HepG2 (cell line): Measurements from ENCODE around the gene KRT17. TPM values are rescaled to one million over a fixed set of nuclear protein-coding genes. Genes with fewer than 3 reads are reported as not detected.
"Not testable (repeated sequence)": the region's sequence is repeated elsewhere in the genome, so short reads cannot be mapped to it uniquely, and the experiment has no call there.

Experiments used
- ATAC-seq: fragments of 200-7000 bp; cut with Tn5 transposase; 3 replicates; pipeline ENCODE4 v1.9.1; 2020; ENCODE audit warnings: mild to moderate bottlenecking, moderate library complexity
- BruUV-seq: library from RNA; stranded (reverse); fragments of 400-500 nt; replicated peaks from 2 replicates; lab custom pipeline; 2021; lab: Mats Ljungman, UMichigan
- CTCF ChIA-PET: fragments of 300-600 bp; formaldehyde crosslinking; extraction: SDS; loops from one replicate; lab custom pipeline; 2021; ENCODE audit warnings: low total read pairs, inconsistent platforms, low intra/inter-chr PET ratio; lab: Yijun Ruan, JAX
- POLR2A ChIA-PET: fragments of 350-600 bp; sonication (Branson Sonifier 250); formaldehyde crosslinking; loops from one replicate; lab custom pipeline; 2020; ENCODE audit warnings: antibody characterized with exemption, inconsistent platforms; lab: Yijun Ruan, JAX
- DNase-seq: peaks from one replicate; pipeline ENCODE4 v3.0.0-alpha.2; 2015; ENCODE audit warnings: low spot score
- FAIRE-seq: peaks from 3 replicates; lab custom pipeline; 2011; peaks lifted over from hg19 to GRCh38; lab: Jason Lieb, UNC
- H2AFZ ChIP-seq: one replicate; pipeline ENCODE4 v1.6.1; 2011; ENCODE audit warnings: low read length, inconsistent platforms
- H3K27ac ChIP-seq: fragments of 300-600 bp; 3 replicates; pipeline ENCODE4 v1.8.0; 2011; ENCODE audit warnings: mixed run types, mild to moderate bottlenecking, mixed read lengths, low read length, inconsistent platforms; ENCODE audit not compliant: insufficient read depth; ENCODE audit errors: extremely low read length
- H3K27me3 ChIP-seq, 2 experiments: fragments of 200-600 bp in 1 of 2; 2 replicates in 1 of 2; 3 replicates in 1 of 2; pipeline versions ENCODE4 v1.6.0 to v1.8.0; 2011; ENCODE audit warnings: low read length in 2 of 2, mild to moderate bottlenecking in 2 of 2, moderate library complexity in 2 of 2, inconsistent platforms in 1 of 2; ENCODE audit not compliant: insufficient read depth in 2 of 2, control insufficient read depth in 1 of 2
- H3K36me3 ChIP-seq, 2 experiments: fragments of 200-600 bp in 1 of 2; replicated peaks in 1 of 2; 2 replicates in 1 of 2; 3 replicates in 1 of 2; pipeline versions ENCODE4 v1.5.1 to v1.8.0; 2011; ENCODE audit warnings: low read length in 2 of 2, inconsistent platforms in 1 of 2; ENCODE audit not compliant: insufficient read depth in 2 of 2, control insufficient read depth in 1 of 2
- H3K4me1 ChIP-seq: 2 replicates; pipeline ENCODE4 v1.5.1; 2012; ENCODE audit warnings: low read length, inconsistent platforms; ENCODE audit not compliant: insufficient read depth
- H3K4me2 ChIP-seq: 2 replicates; pipeline ENCODE4 v1.6.0; 2011; ENCODE audit warnings: low read depth, low read length, inconsistent platforms
- H3K4me3 ChIP-seq, 3 experiments: fragments of 200-600 bp in 1 of 3; sonication (generic), shearing (Covaris generic) in 1 of 3; replicated peaks in 1 of 3; 2 replicates each; pipeline ENCODE4 v1.5.1; 2011 to 2016; ENCODE audit warnings: low read length in 3 of 3, inconsistent platforms in 2 of 3, low read depth in 2 of 3, mild to moderate bottlenecking in 2 of 3, control low read depth in 1 of 3, mixed read lengths in 1 of 3; ENCODE audit not compliant: insufficient read depth in 1 of 3
- H3K79me2 ChIP-seq: one replicate; pipeline ENCODE4 v1.6.1; 2011; ENCODE audit warnings: low read length, inconsistent platforms; ENCODE audit not compliant: insufficient read depth
- H3K9ac ChIP-seq: 2 replicates; pipeline ENCODE4 v1.6.0; 2011; ENCODE audit warnings: mild to moderate bottlenecking, low read depth, low read length, inconsistent platforms; ENCODE audit not compliant: insufficient read depth
- H3K9me3 ChIP-seq: 2 replicates; pipeline ENCODE4 v1.5.1; 2012; ENCODE audit warnings: mild to moderate bottlenecking, low read length
- H4K20me1 ChIP-seq: 2 replicates; pipeline ENCODE4 v1.6.0; 2011; ENCODE audit warnings: inconsistent platforms, mild to moderate bottlenecking, low read length, moderate library complexity; ENCODE audit not compliant: insufficient read depth
- BRCA1 ChIP-seq: sonication (generic); formaldehyde crosslinking; IDR thresholded peaks from 2 replicates; pipeline ENCODE4 v1.4.0; 2020; ENCODE audit warnings: missing genetic modification reagents
- HIC2 ChIP-seq: sonication (generic); formaldehyde crosslinking; IDR thresholded peaks from 2 replicates; pipeline ENCODE4 v1.9.0; 2022; ENCODE audit warnings: low read depth, missing genetic modification reagents
- MAFK ChIP-seq, 2 experiments: IDR thresholded peaks in 1 of 2; conservative IDR thresholded peaks in 1 of 2; 2 replicates each; pipeline ENCODE4 v1.6.1; 2011; ENCODE audit warnings: improper control_type of control experiment in 2 of 2, low read length in 2 of 2
- ZFX ChIP-seq: sonication (generic); formaldehyde crosslinking; IDR thresholded peaks from 2 replicates; pipeline ENCODE4 v1.4.0; 2020; ENCODE audit warnings: mild to moderate bottlenecking, low read depth, missing genetic modification reagents, moderate library complexity
- ZNF263 ChIP-seq: sonication (generic); formaldehyde crosslinking; IDR thresholded peaks from 2 replicates; pipeline ENCODE4 v1.4.0; 2020; ENCODE audit warnings: missing genetic modification reagents
- ZNF644 ChIP-seq: IDR thresholded peaks from 2 replicates; pipeline ENCODE4 v1.6.1; 2016; ENCODE audit warnings: low read depth
- ZNF674 ChIP-seq: sonication (generic); formaldehyde crosslinking; IDR thresholded peaks from 2 replicates; pipeline ENCODE4 v1.5.0; 2020; ENCODE audit warnings: low read depth, mild to moderate bottlenecking, missing genetic modification reagents
- ZNF878 ChIP-seq: sonication (generic); formaldehyde crosslinking; IDR thresholded peaks from 2 replicates; pipeline ENCODE4 v1.8.1; 2023; ENCODE audit warnings: mild to moderate bottlenecking, missing genetic modification reagents, moderate library complexity
- WGBS: methylation state at CpG from one replicate; pipeline ENCODE4 v1.1.6; 2017; ENCODE audit warnings: low lambda C conversion rate; 5-methylcytosine and 5-hydroxymethylcytosine counted together
- in situ Hi-C: cut with HindIII; loops from 2 replicates; pipeline ENCODE4 v1.10.0; 2017; ENCODE audit warnings: low pct_unique_long_range_greater_than_20kb; ENCODE audit not compliant: extremely low pct_ligation_motif_present
- intact Hi-C: fragments of 100-400 bp; cut with micrococcal nuclease; formaldehyde crosslinking; loops from one replicate; pipeline ENCODE4 v1.10.0; 2022; ENCODE audit not compliant: unreplicated experiment
- polyA plus RNA-seq, 8 experiments: library from polyadenylated mRNA; depleted of rRNA in 3 of 8; stranded (reverse) in 7 of 8; unstranded in 1 of 8; fragments of >200 nt; fragmentation: Illumina TruSeq in 4 of 8; extraction: Trizol in 4 of 8; gene quantifications; 2 replicates each; pipeline versions ENCODE4 v1.2.1 to v1.2.3, GENCODE V29; 2011 to 2016; ENCODE audit warnings: low read depth in 4 of 8, missing spikeins in 1 of 8, mixed read lengths in 1 of 8; ENCODE audit not compliant: insufficient read depth in 1 of 8
- total RNA-seq, 5 experiments: library from RNA; depleted of rRNA; stranded (reverse); fragments of >200 nt; fragmentation: Illumina TruSeq; extraction: Trizol; gene quantifications; 2 replicates each; pipeline ENCODE4 v1.2.3, GENCODE V29; 2016; ENCODE audit warnings: low read depth in 1 of 5

Gene KRT17
- total and polyA plus RNA-seq, 2 of the 13 experiments (the other 11 are each of a cell fraction or from before 2014, with no cell fraction given), result 0.38 to 0.82 TPM

- TF ChIP-seq HIC2 (CRISPR knock-in tag), result no peak
- no peak for TF ChIP-seq ZFX (CRISPR knock-in tag)
- no peak for TF ChIP-seq ZNF674
- no peak for TF ChIP-seq ZNF878 (CRISPR knock-in tag)
- no peak for TF ChIP-seq BRCA1
- TF ChIP-seq MAFK (conservative IDR thresholded peaks at IDR 0.05 in 1 of 2, IDR thresholded peaks at IDR 0.05 in 1 of 2; ENCODE audit: low read length in 2 of 2), result no peak
- TF ChIP-seq ZNF644 (CRISPR knock-in tag), result no peak
Measured at GRCh38 chr17:41578538-41578937, 45.8 kb downstream of the KRT17 start (continued).

- ATAC-seq, FAIRE-seq, POLR2A ChIA-PET, H3K4me3 ChIP-seq, H2AFZ ChIP-seq, H4K20me1 ChIP-seq, H3K36me3 ChIP-seq, CTCF ChIA-PET, in situ Hi-C loops, DNase-seq, H3K9ac ChIP-seq, H3K9me3 ChIP-seq, H3K27ac ChIP-seq, H3K79me2 ChIP-seq, H3K4me1 ChIP-seq, H3K4me2 ChIP-seq, BruUV-seq: not testable (repeated sequence)
- 0% methylated on average over 3 of the region's 4 CpGs for WGBS
- peaks cover 2 to 22% of the 10 kb centered on the region in 2 experiments; a peak in 2 of 5 replicates for H3K27me3 ChIP-seq
- TF ChIP-seq ZNF263 (peak; percentile 73; the same call in 1 of the 2 replicates), MAFK (conservative IDR thresholded peaks at IDR 0.05 in 1 of 2, IDR thresholded peaks at IDR 0.05 in 1 of 2; ENCODE audit: low read length in 2 of 2) (peak in 1 of 2 experiments; percentile 1; a peak in 1 of 4 replicates)
- intact Hi-C loops, result loop anchor here (10.0 kb wide), 1 partner anchor 68 kb away; no protein-coding TSS in a partner anchor
Measured at GRCh38 chr17:41576740-41577139, 47.6 kb downstream of the KRT17 start.
